PC-3 (cell line): ENCODE results near the gene HLA-G. TPM values are rescaled to one million over a fixed set of nuclear protein-coding genes. Genes with fewer than 3 reads are reported as not detected.

ENCODE experiments used
- ATAC-seq: fragments of 200-7000 bp; cut with Tn5 transposase; 2 replicates; pipeline ENCODE4 v1.9.1; 2020; ENCODE audit warnings: mild to moderate bottlenecking, moderate library complexity
- BruUV-seq: library from RNA; stranded (reverse); fragments of 400-500 nt; replicated peaks from 2 replicates; lab custom pipeline; 2021; lab: Mats Ljungman, UMichigan
- CTCF ChIA-PET: fragments of 300-600 bp; sonication (Branson Sonifier 250); formaldehyde crosslinking; loops from one replicate; lab custom pipeline; 2022; ENCODE audit warnings: antibody characterized with exemption; lab: Charles Lee
- POLR2A ChIA-PET: fragments of 300-600 bp; sonication (Branson Sonifier 250); formaldehyde crosslinking; loops from one replicate; lab custom pipeline; 2022; ENCODE audit warnings: antibody characterized with exemption; ENCODE audit not compliant: unreplicated experiment; lab: Charles Lee
- DNase-seq: peaks from one replicate; pipeline ENCODE4 v3.0.0-alpha.2; 2015
- H2AFZ ChIP-seq: fragments of 300-600 bp; sonication (generic); 2 replicates; pipeline ENCODE4 v1.6.0; 2016; ENCODE audit warnings: antibody characterized with exemption, low read length
- H3F3A ChIP-seq: fragments of 300-600 bp; sonication (generic); one replicate; pipeline ENCODE4 v1.6.0; 2017; ENCODE audit warnings: antibody characterized with exemption, low read length, control low read depth, mild to moderate bottlenecking; ENCODE audit not compliant: unreplicated experiment
- H3K27ac ChIP-seq: fragments of 300-600 bp; sonication (generic); 2 replicates; pipeline ENCODE4 v1.5.1; 2016; ENCODE audit warnings: mild to moderate bottlenecking, low read length
- H3K27me3 ChIP-seq: fragments of 300-600 bp; sonication (generic); 2 replicates; pipeline ENCODE4 v1.6.1; 2016; ENCODE audit warnings: low read length, mixed read lengths
- H3K36me3 ChIP-seq: fragments of 300-600 bp; sonication (generic); 2 replicates; pipeline ENCODE4 v1.6.1; 2016; ENCODE audit warnings: low read depth, mixed run types, low read length, mixed read lengths
- H3K4me1 ChIP-seq: fragments of 300-600 bp; sonication (generic); 2 replicates; pipeline ENCODE4 v1.5.1; 2016; ENCODE audit warnings: low read length; ENCODE audit not compliant: insufficient read depth
- H3K4me2 ChIP-seq: fragments of 300-600 bp; sonication (generic); 2 replicates; pipeline ENCODE4 v1.6.0; 2016; ENCODE audit warnings: low read length
- H3K4me3 ChIP-seq: fragments of 300-600 bp; sonication (generic); 2 replicates; pipeline ENCODE4 v1.5.1; 2016; ENCODE audit warnings: mild to moderate bottlenecking, low read length, mixed read lengths
- H3K79me2 ChIP-seq: fragments of 300-600 bp; sonication (generic); 2 replicates; pipeline ENCODE4 v1.6.1; 2017; ENCODE audit warnings: low read length, mixed read lengths
- H3K9ac ChIP-seq: fragments of 300-600 bp; sonication (generic); 2 replicates; pipeline ENCODE4 v1.6.0; 2016; ENCODE audit warnings: mild to moderate bottlenecking, low read length
- H3K9me2 ChIP-seq: fragments of 300-600 bp; sonication (generic); replicated peaks from 2 replicates; pipeline ENCODE4 v1.6.1; 2016; ENCODE audit warnings: mixed run types, low read length, mixed read lengths
- H3K9me3 ChIP-seq: fragments of 300-600 bp; sonication (generic); 2 replicates; pipeline ENCODE4 v1.6.1; 2016; ENCODE audit warnings: low read length, mixed read lengths
- H4K20me1 ChIP-seq: fragments of 300-600 bp; sonication (generic); 2 replicates; pipeline ENCODE4 v1.6.1; 2016; ENCODE audit warnings: low read length, mixed read lengths
- CTCF ChIP-seq: fragments of 300-600 bp; sonication (generic); conservative IDR thresholded peaks from 2 replicates; pipeline ENCODE4 v1.5.1; 2017; ENCODE audit warnings: antibody characterized with exemption, low read depth, mild to moderate bottlenecking, low read length
- EZH2 ChIP-seq: fragments of 300-600 bp; sonication (generic); IDR thresholded peaks from one replicate; pipeline ENCODE4 v1.6.1; 2017; ENCODE audit warnings: antibody characterized with exemption, mild to moderate bottlenecking, low read length; ENCODE audit not compliant: unreplicated experiment
- EZH2phosphoT487 ChIP-seq: fragments of 300-600 bp; sonication (generic); IDR thresholded peaks from 2 replicates; pipeline ENCODE4 v1.6.1; 2018; ENCODE audit warnings: mild to moderate bottlenecking, antibody characterized with exemption, low read length, borderline replicate concordance
- intact Hi-C: fragments of 100-400 bp; cut with micrococcal nuclease; formaldehyde crosslinking; loops from 2 replicates; pipeline ENCODE4 v1.9.0; 2023
- total RNA-seq: library from RNA; depleted of rRNA; stranded (reverse); fragments of >200 nt; gene quantifications from 2 replicates; pipeline ENCODE4 v1.2.3, GENCODE V29; 2014

HLA-G gene
- total RNA-seq, 1 experiment from 2014 or later: not detected

- Histone ChIP-seq H4K20me1 (no peaks in the 10 kb centered on the region), H3K9me2 (no peaks in the 10 kb centered on the region), H3F3A (no peaks in the 10 kb centered on the region), H3K79me2 (no peaks in the 10 kb centered on the region), H3K4me3 (no peak overlapping the region), H3K27ac (no peak overlapping the region), H3K36me3 (no peaks in the 10 kb centered on the region), H3K9me3 (no peaks in the 10 kb centered on the region), H3K9ac (no peak overlapping the region), H3K4me2 (no peak overlapping the region), H3K27me3 (no peaks in the 10 kb centered on the region), H2AFZ (no peak overlapping the region), H3K4me1 (peaks cover 4% of the 10 kb centered on the region; the same call in 1 of the 2 replicates)
- POLR2A ChIA-PET: no interaction called here
- TF ChIP-seq CTCF (no peak), EZH2 (no peak), EZH2phosphoT487 (no peak)
- CTCF ChIA-PET: no interaction called here
- ATAC-seq (no peak), DNase-seq (no peak)
- no TSS peak for BruUV-seq
- intact Hi-C loops: no loop called here
Measured at GRCh38 chr6:29824144-29824543, 3.5 kb upstream of the HLA-G start.

- Histone ChIP-seq H3K9ac (no peak overlapping the region), H3F3A (no peaks in the 10 kb centered on the region), H2AFZ (no peak overlapping the region), H3K4me3 (no peak overlapping the region), H3K27me3 (no peaks in the 10 kb centered on the region), H3K9me2 (no peaks in the 10 kb centered on the region), H3K27ac (no peak overlapping the region), H3K9me3 (no peaks in the 10 kb centered on the region), H3K36me3 (no peaks in the 10 kb centered on the region), H3K79me2 (no peaks in the 10 kb centered on the region), H3K4me2 (no peak overlapping the region), H3K4me1 (peaks cover 4% of the 10 kb centered on the region; the same call in 1 of the 2 replicates), H4K20me1 (no peaks in the 10 kb centered on the region)
- no peak for TF ChIP-seq CTCF
- no peak for TF ChIP-seq EZH2
- TF ChIP-seq EZH2phosphoT487: no peak
- intact Hi-C loops: no loop called here
- ChIA-PET POLR2A (no interaction called here), CTCF (no interaction called here)
- no peak for ATAC-seq
- BruUV-seq: no TSS peak
- DNase-seq: no peak
Measured at GRCh38 chr6:29825848-29826247, 1.8 kb upstream of the HLA-G start.

DNA sequence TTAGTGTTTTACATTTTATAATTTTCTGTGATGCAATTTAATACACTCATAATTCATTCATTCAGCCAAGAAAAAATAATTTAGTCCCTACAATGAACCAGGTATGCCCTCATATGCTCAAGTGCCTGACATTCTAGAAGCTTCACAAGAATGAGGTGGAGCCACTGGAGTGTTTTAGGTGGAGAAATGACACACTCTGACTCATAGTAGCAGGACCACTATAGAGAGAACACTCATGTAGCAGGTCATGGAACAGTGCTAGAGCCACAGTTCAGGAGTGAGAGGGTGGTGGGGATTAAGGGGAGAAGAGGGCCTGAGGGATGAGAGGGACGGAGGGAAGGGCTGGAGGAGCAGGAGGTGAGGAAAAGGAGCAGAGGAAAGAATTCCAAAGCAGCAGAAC lies 1.4 kb upstream of the HLA-G start:
- no peaks in the 10 kb centered on the region for H3K9me2 ChIP-seq
- no peak overlapping the region for H3K4me3 ChIP-seq
- H2AFZ ChIP-seq: no peak overlapping the region
- ATAC-seq: peak; percentile 64
- H3K9ac ChIP-seq: no peak overlapping the region
- intact Hi-C loops: no loop called here
- no peaks in the 10 kb centered on the region for H3K27me3 ChIP-seq
- no peaks in the 10 kb centered on the region for H3K79me2 ChIP-seq
- peaks cover 4% of the 10 kb centered on the region; the same call in 1 of the 2 replicates for H3K4me1 ChIP-seq
- CTCF ChIA-PET: no interaction called here
- no peak overlapping the region for H3K4me2 ChIP-seq
- peak; percentile 65 for DNase-seq
- no peak overlapping the region for H3K27ac ChIP-seq
- no peaks in the 10 kb centered on the region for H3F3A ChIP-seq
- no peak for TF ChIP-seq EZH2
- no peak for TF ChIP-seq EZH2phosphoT487
- no peak for TF ChIP-seq CTCF
- H3K36me3 ChIP-seq: no peaks in the 10 kb centered on the region
- no peaks in the 10 kb centered on the region for H3K9me3 ChIP-seq
- no peaks in the 10 kb centered on the region for H4K20me1 ChIP-seq
- POLR2A ChIA-PET: no interaction called here
- BruUV-seq: no TSS peak
